Epidermal melanocyte (primary cell): ENCODE data around the gene CSMD2.

ENCODE experiments used
- DNase-seq: peaks from one replicate; pipeline ENCODE4 v3.0.0; 2011; ENCODE audit warnings: low spot score; ENCODE audit not compliant: insufficient read length

CSMD2 gene

GRCh38 chr1:33864460-33865389 lies 300.3 kb downstream of the CSMD2 start:
- no peak for DNase-seq

DNA sequence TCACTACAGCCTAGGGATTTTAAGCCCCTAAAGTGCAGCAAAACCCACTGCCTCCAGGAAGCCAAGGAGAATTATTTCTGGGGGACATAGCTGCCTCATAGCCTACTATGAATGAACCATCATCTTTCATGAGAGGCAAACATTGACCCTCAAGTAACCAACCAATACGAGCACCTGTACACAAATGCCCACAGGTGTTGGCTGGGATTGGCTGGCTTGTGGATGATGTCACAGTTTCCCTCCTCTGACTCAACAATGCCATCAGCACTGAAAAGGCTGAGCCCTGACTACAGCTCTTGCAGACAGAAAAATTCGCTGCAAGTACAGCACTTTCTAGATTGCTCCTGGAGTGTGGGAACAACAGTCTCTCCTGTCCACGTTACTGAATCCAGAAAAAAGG lies 301.3 kb downstream of the CSMD2 start, which contains the start of gene HMGB4:
HMGB4 (plus strand) TSS at position 301 of the 400 bp plus-strand sequence. CDS start 113 bp downstream, outside the sequence.
- no peak for DNase-seq

DNA sequence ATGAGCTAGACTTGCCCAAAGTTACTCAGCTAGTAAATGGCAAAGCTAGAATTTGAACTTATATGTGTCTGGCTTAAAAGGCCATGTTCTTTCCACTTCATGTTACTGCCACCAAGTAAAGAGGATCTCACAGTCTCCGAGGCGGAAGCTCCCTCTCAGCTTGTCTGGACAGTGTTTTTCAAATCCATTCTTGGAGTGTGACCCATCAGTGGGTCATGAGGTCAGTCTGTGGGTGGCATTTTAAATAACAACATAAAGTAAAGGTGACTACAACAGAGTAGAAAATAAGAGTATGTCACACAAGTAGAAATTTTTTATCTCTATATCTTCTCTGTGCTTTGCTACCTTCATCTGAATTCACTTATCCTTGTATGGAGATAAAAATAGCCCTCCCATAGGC lies 304.4 kb downstream of the CSMD2 start:
- no peak for DNase-seq

DNA sequence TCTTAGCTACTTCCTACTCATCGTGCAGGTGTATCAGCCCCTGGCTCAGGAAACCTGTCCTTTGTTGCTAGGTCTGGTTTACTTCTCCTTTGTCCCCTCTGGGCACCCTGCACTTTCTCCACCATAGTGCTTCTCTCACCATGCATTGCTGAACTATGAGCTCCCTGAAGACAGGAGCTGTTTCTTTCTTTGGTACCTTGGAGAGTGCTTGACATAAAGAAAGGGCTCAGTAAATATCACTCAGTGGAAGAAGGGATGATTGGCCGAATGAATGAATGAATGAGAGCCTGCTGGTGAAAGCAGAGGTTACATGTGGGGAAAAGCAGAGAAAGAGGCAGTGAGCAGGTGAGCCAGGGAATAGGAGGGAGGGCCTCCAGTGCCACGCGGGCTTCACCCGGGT lies 310.9 kb downstream of the CSMD2 start:
- no peak for DNase-seq

GRCh38 chr1:33853431-33853830 lies 311.6 kb downstream of the CSMD2 start:
- DNase-seq, result no peak

- DNase-seq, result no peak
Measured at GRCh38 chr1:33852711-33853110, 312.3 kb downstream of the CSMD2 start.

GRCh38 chr1:33850481-33850880 lies 314.5 kb downstream of the CSMD2 start:
- no peak for DNase-seq

DNA sequence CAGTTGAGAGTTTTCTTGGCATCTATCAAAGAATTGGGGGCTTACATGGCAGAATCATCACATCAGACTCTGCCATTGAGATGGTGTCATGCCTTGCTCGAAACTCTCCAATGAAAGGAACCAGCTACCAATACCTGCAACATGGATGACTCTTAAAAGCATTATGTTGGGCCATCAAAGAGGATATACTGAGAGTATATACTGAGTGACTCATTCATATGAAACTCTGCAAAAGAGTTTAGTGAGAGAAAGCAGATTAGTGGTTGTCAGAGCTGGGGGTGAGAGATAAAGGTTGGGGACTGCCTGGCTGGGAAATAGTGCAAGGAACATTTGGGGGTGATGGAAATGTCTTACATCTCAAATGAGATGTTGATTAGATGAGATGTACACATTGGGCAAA lies 315.8 kb downstream of the CSMD2 start:
- DNase-seq, result no peak

- DNase-seq, result no peak
Measured at GRCh38 chr1:33848205-33848937, 316.7 kb downstream of the CSMD2 start.

- no peak for DNase-seq
Measured at GRCh38 chr1:33846861-33847260, 318.2 kb downstream of the CSMD2 start.

DNA sequence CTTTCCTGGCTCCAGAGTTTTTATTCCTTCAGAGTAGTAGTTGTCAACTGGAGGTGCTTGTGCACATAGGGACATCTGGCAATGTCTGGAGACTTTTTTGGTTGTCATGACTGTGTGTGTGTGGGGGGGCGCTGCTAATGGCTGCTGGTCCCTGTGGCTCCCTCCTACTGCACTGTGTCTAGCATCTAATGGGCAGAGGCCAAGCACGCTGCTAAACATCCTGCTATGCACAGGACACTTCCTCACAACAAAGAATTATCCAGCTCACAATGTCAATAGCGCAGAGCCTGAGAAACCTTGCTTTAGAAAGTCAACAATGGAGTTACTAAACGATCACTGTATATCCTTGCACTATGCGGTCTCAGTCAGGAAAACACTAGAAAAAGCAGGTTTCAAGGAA lies 320.9 kb downstream of the CSMD2 start:
- DNase-seq, result no peak

DNA sequence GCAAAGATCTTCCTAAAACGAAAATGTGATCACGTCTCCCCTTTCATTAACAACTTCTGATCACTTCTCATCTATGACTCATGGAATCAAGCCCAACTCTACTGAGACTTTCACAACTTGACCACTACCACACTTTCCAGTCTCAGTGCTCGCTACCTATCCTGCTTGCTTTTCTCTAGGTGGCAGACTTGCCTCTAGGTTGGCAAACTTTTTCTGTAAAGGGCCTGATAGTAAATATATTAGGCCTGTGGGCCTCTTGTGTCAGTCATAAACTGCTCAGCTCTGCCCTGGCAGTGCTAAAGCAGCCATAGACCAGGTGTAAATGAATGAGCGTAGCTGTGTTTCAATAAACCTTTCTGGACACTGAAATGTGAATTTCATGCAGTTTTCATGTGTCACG lies 322.7 kb downstream of the CSMD2 start:
- no peak for DNase-seq

DNA sequence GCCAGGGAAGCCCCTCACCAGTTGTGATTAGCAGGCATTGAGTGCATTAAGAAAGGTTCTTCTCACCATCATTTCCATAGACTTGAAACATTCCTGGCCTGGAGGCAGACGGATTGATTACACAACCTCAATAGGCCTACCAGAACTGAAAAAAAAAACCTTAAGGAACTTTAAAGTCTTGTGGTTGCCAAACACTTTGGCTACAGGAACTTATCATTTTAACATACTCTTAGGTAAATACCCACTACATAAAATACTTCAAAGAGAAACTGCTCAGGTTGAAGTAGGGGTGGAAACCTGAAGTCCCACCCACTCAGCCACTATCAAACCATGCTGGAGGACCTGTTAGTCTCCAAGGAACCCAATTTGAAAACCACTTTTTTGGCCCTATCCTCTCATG lies 323.5 kb downstream of the CSMD2 start:
- no peak for DNase-seq

DNA sequence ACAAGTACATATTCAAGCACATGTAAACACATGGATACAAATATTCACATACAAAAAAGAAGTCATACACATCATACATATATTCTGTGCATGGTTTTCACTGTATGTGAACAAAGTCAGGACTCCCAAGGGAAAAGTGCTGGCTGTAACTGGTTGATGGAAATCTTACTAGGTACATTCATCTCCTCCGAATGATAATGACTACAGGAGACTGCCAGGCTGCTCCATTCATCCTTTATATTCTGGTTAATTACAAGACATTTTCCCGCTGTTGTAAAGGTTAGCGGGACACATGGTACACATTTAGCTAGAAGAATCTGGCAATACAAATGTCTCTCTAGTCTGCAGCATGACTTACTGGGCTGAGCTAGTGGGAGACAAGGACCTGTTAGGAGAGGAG lies 327.4 kb downstream of the CSMD2 start:
- no peak for DNase-seq

GRCh38 chr1:33836911-33837310 lies 328.1 kb downstream of the CSMD2 start:
- no peak for DNase-seq

- no peak for DNase-seq
Measured at GRCh38 chr1:33828654-33829053, 336.4 kb downstream of the CSMD2 start.

- no peak for DNase-seq
Measured at GRCh38 chr1:33828059-33828458, 337.0 kb downstream of the CSMD2 start.

GRCh38 chr1:33826711-33827110 lies 338.3 kb downstream of the CSMD2 start:
- no peak for DNase-seq

DNA sequence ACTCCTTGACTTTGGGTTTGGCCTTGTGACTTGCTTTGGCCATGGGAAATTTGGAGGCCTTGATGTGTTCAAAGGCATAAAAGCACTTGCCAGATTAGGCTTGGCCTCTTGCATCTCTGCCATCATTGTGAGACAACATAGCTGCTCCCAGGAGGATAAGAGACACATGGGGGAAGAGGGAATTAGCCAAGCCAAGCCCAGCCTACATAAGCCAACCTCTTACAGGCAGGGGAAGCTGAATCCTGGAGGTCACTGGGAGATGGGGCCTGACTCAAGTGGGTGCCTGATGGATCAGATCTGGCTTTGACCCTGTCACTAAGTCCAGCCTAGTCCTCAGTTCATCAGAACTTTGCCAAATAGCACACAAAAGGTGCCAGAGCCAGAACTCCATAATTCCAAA lies 338.7 kb downstream of the CSMD2 start:
- no peak for DNase-seq

GRCh38 chr1:33825506-33825905 lies 339.5 kb downstream of the CSMD2 start:
- no peak for DNase-seq

GRCh38 chr1:33824971-33825370 lies 340.1 kb downstream of the CSMD2 start:
- DNase-seq, result no peak

DNA sequence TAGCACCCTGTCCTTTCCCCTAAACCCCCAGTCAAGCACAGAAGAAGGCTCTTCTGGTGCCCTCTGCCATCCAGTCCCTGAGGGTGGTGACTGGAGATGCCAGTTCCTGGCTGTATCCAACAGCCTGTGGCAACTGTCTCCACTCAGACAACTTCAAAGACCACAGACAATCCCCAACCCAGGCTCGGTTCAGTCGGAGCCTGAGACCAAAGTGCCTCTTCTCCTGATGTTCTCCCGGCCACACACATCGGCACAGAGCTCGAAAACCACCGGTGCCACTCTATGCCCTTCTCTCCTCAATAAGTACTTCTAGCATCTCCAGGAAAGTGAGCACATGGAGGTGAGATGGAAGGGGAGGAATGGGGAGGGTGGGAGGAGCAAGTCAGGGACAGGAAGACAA lies 340.7 kb downstream of the CSMD2 start:
- no peak for DNase-seq

DNA sequence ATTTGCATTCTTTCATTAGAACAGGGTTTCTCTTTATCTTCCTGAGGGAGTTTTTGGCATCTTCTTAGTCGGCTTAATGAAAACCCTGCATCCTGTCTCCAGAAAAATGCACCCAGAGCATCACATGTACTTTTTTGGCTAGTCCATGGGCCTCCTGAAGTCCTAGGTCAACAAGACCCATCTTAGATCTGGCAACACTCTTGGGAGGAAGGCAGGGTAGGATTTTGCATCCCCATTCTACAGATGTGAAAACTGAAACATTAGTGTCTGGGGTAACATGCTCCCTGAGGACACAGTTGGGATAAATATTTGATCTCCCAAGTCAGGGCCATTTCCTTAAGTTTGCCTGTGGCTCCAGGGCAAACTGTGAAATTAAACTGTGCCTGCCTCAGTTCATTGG lies 341.2 kb downstream of the CSMD2 start:
- DNase-seq, result no peak
